Smooth muscle cell (in vitro differentiated cells): ENCODE results near the gene ROR2. TPM values are rescaled to one million over a fixed set of nuclear protein-coding genes. Genes with fewer than 3 reads are reported as not detected.

Source experiments
- DNase-seq: peaks from one replicate; lab custom pipeline; 2025; ENCODE audit not compliant: unreplicated experiment; lab: John Stamatoyannopoulos, UW
- H2AFZ ChIP-seq: fragments of 200-600 bp; sonication (generic); 2 replicates; pipeline ENCODE4 v1.6.0; 2016; ENCODE audit warnings: antibody characterized with exemption, low read depth, mild to moderate bottlenecking
- H3F3A ChIP-seq: fragments of 200-600 bp; sonication (generic); 2 replicates; pipeline ENCODE4 v1.6.0; 2017; ENCODE audit warnings: antibody characterized with exemption, low read depth
- H3K27ac ChIP-seq: fragments of 200-600 bp; sonication (generic); 2 replicates; pipeline ENCODE4 v1.5.1; 2016; ENCODE audit warnings: low read depth, mild to moderate bottlenecking
- H3K27me3 ChIP-seq: fragments of 200-600 bp; sonication (generic); 2 replicates; pipeline ENCODE4 v1.6.1; 2016; ENCODE audit warnings: low read depth, mild to moderate bottlenecking
- H3K36me3 ChIP-seq: fragments of 200-600 bp; sonication (generic); 2 replicates; pipeline ENCODE4 v1.5.1; 2016; ENCODE audit warnings: low read depth
- H3K4me1 ChIP-seq: fragments of 200-600 bp; sonication (generic); 2 replicates; pipeline ENCODE4 v1.5.1; 2016; ENCODE audit warnings: low read depth
- H3K4me2 ChIP-seq: fragments of 200-600 bp; sonication (generic); 2 replicates; pipeline ENCODE4 v1.6.0; 2016; ENCODE audit warnings: mild to moderate bottlenecking
- H3K4me3 ChIP-seq: fragments of 200-600 bp; sonication (generic); 2 replicates; pipeline ENCODE4 v1.5.1; 2016; ENCODE audit warnings: mild to moderate bottlenecking
- H3K79me2 ChIP-seq: fragments of 200-600 bp; sonication (generic); 2 replicates; pipeline ENCODE4 v1.6.0; 2016; ENCODE audit warnings: low read depth, mild to moderate bottlenecking
- H3K9ac ChIP-seq: fragments of 200-600 bp; sonication (generic); 2 replicates; pipeline ENCODE4 v1.6.0; 2016; ENCODE audit warnings: low read depth
- H3K9me3 ChIP-seq: fragments of 200-600 bp; sonication (generic); replicated peaks from 2 replicates; pipeline ENCODE4 v1.5.1; 2016; ENCODE audit warnings: low read depth
- H4K20me1 ChIP-seq: fragments of 200-600 bp; sonication (generic); 2 replicates; pipeline ENCODE4 v1.6.0; 2016; ENCODE audit warnings: low read depth
- CTCF ChIP-seq: fragments of 200-600 bp; sonication (generic); IDR thresholded peaks from 2 replicates; pipeline ENCODE4 v1.5.1; 2017; ENCODE audit warnings: borderline replicate concordance, mild to moderate bottlenecking, antibody characterized with exemption; ENCODE audit not compliant: insufficient read depth, poor library complexity, severe bottlenecking
- WGBS: methylation state at CpG from one replicate; pipeline ENCODE4 v1.1.7; 2016; ENCODE audit warnings: low lambda C conversion rate; 5-methylcytosine and 5-hydroxymethylcytosine counted together
- polyA plus RNA-seq: library from polyadenylated mRNA; unstranded; fragments of >200 nt; fragmentation: Nextera tagmentation; extraction: Ambion mirVana; gene quantifications from 2 replicates; pipeline ENCODE4 v1.2.1, GENCODE V29; 2016
- total RNA-seq: library from RNA; depleted of rRNA; stranded (reverse); fragments of >200 nt; gene quantifications from 2 replicates; pipeline ENCODE4 v1.2.3, GENCODE V29; 2014

ROR2 gene
- total and polyA plus RNA-seq, 2 experiments from 2014 or later, result 16.7 to 21.7 TPM

GRCh38 chr9:91812191-91812590, 137.8 kb downstream of the ROR2 start:
- H4K20me1 ChIP-seq, result peaks cover 37% of the 10 kb centered on the region
- no peak overlapping the region for H3K4me3 ChIP-seq
- no peaks in the 10 kb centered on the region for H3K36me3 ChIP-seq
- TF ChIP-seq CTCF, result no peak
- H3K79me2 ChIP-seq, result peaks cover 6% of the 10 kb centered on the region
- no peak overlapping the region for H2AFZ ChIP-seq
- no peak overlapping the region for H3K27ac ChIP-seq
- no peak overlapping the region for H3K4me2 ChIP-seq
- 91% methylated on average over 12 of the region's 14 CpGs for WGBS
- DNase-seq, result no peak
- H3K9ac ChIP-seq, result no peak overlapping the region
- no peaks in the 10 kb centered on the region for H3K9me3 ChIP-seq
- peaks cover 1% of the 10 kb centered on the region for H3K4me1 ChIP-seq
- H3F3A ChIP-seq, result peaks cover 3% of the 10 kb centered on the region
- H3K27me3 ChIP-seq, result no peaks in the 10 kb centered on the region

GRCh38 chr9:91811024-91811909, 138.8 kb downstream of the ROR2 start:
- H3K9me3 ChIP-seq, result no peaks in the 10 kb centered on the region
- H3F3A ChIP-seq, result no peaks in the 10 kb centered on the region
- peaks cover 8% of the 10 kb centered on the region for H3K79me2 ChIP-seq
- no peaks in the 10 kb centered on the region for H3K4me1 ChIP-seq
- 88% methylated on average over 19 of the region's 19 CpGs for WGBS
- no peak overlapping the region for H2AFZ ChIP-seq
- H3K27ac ChIP-seq, result no peak overlapping the region
- no peak overlapping the region for H3K9ac ChIP-seq
- no peak for DNase-seq
- peaks cover 32% of the 10 kb centered on the region for H4K20me1 ChIP-seq
- H3K4me2 ChIP-seq, result no peak overlapping the region
- H3K27me3 ChIP-seq, result no peaks in the 10 kb centered on the region
- no peaks in the 10 kb centered on the region for H3K36me3 ChIP-seq
- TF ChIP-seq CTCF, result no peak
- no peak overlapping the region for H3K4me3 ChIP-seq

GRCh38 chr9:91810286-91810905, 139.6 kb downstream of the ROR2 start:
- H3K4me2 ChIP-seq, result no peak overlapping the region
- DNase-seq, result no peak
- peaks cover 16% of the 10 kb centered on the region for H3K79me2 ChIP-seq
- H3F3A ChIP-seq, result no peaks in the 10 kb centered on the region
- 96% methylated on average over 26 of the region's 26 CpGs for WGBS
- no peaks in the 10 kb centered on the region for H3K27me3 ChIP-seq
- no peaks in the 10 kb centered on the region for H3K9me3 ChIP-seq
- no peak overlapping the region for H3K27ac ChIP-seq
- H3K4me3 ChIP-seq, result no peak overlapping the region
- no peak overlapping the region for H2AFZ ChIP-seq
- H4K20me1 ChIP-seq, result peaks cover 32% of the 10 kb centered on the region
- H3K9ac ChIP-seq, result no peak overlapping the region
- H3K36me3 ChIP-seq, result no peaks in the 10 kb centered on the region
- no peaks in the 10 kb centered on the region for H3K4me1 ChIP-seq
- no peak for TF ChIP-seq CTCF
